Loucy (cell line): ENCODE results near the gene HERC5.
A peak's percentile ranks its signal among the peaks of the same experiment; 100 is the strongest.

Experiments used
- CTCF ChIP-seq: fragments of 200-600 bp; sonication (generic); conservative IDR thresholded peaks from 2 replicates; pipeline ENCODE4 v1.5.1; 2014; ENCODE audit warnings: mild to moderate bottlenecking, antibody characterized with exemption, low read length
- EZH2phosphoT487 ChIP-seq: fragments of 200-600 bp; IDR thresholded peaks from 2 replicates; pipeline ENCODE4 v1.6.1; 2018; ENCODE audit warnings: antibody characterized with exemption, mild to moderate bottlenecking, moderate library complexity, borderline replicate concordance

GRCh38 chr4:88528861-88529260, 71.9 kb downstream of the HERC5 start:
- peak; percentile 32; the same call in 1 of the 2 replicates for TF ChIP-seq CTCF
- TF ChIP-seq EZH2phosphoT487: no peak
